Ecto neural progenitor cell (in vitro differentiated cells): Measurements from ENCODE around the gene UNC119.

Experiments used
- DNase-seq: peaks from one replicate; pipeline ENCODE4 v3.0.0-alpha.2; 2018; ENCODE audit warnings: low spot score

UNC119 gene

GRCh38 chr17:28544402-28545140 is 7.9 kb downstream of the UNC119 start:
- no peak for DNase-seq

- DNase-seq: no peak
Observed at GRCh38 chr17:28541439-28541838, 11.0 kb downstream of the UNC119 start.

GRCh38 chr17:28540231-28540630 is 12.2 kb downstream of the UNC119 start:
- peak; percentile 48 for DNase-seq

- no peak for DNase-seq
Observed at GRCh38 chr17:28538296-28538895, 14.0 kb downstream of the UNC119 start.

- peak; percentile 47 for DNase-seq
Observed at GRCh38 chr17:28537219-28537610, 15.2 kb downstream of the UNC119 start.

- peak; percentile 43 for DNase-seq
Observed at GRCh38 chr17:28536532-28537218, 15.7 kb downstream of the UNC119 start.

GRCh38 chr17:28534740-28535375 is 17.6 kb downstream of the UNC119 start:
- no peak for DNase-seq

- no peak for DNase-seq
Observed at GRCh38 chr17:28533091-28533807, 19.2 kb downstream of the UNC119 start.

GRCh38 chr17:28532050-28532960 is 20.1 kb downstream of the UNC119 start:
- DNase-seq: no peak

GRCh38 chr17:28530926-28531325 is 21.5 kb downstream of the UNC119 start:
- DNase-seq: no peak

GRCh38 chr17:28530250-28530649 is 22.2 kb downstream of the UNC119 start:
- no peak for DNase-seq

- no peak for DNase-seq
Observed at GRCh38 chr17:28529013-28529400, 23.4 kb downstream of the UNC119 start.

GRCh38 chr17:28528327-28529012 is 24.0 kb downstream of the UNC119 start:
- no peak for DNase-seq

GRCh38 chr17:28527859-28528258 is 24.6 kb downstream of the UNC119 start:
- no peak for DNase-seq

GRCh38 chr17:28527181-28527681 is 25.2 kb downstream of the UNC119 start:
- no peak for DNase-seq

- DNase-seq: no peak
Observed at GRCh38 chr17:28526381-28526780, 26.0 kb downstream of the UNC119 start.

GRCh38 chr17:28524476-28525424 is 27.7 kb downstream of the UNC119 start:
- DNase-seq: no peak

GRCh38 chr17:28523876-28524275 is 28.5 kb downstream of the UNC119 start:
- DNase-seq: no peak

GRCh38 chr17:28523186-28523585 is 29.2 kb downstream of the UNC119 start:
- no peak for DNase-seq
